AG04450 (cell line): ENCODE results near the gene NUDT8. TPM values are rescaled to one million over a fixed set of nuclear protein-coding genes. Genes with fewer than 3 reads are reported as not detected.

Experiments used
- CTCF ChIA-PET: fragments of 300-600, 350-600 bp; formaldehyde crosslinking; extraction: SDS; loops from one replicate; lab custom pipeline; 2022; ENCODE audit warnings: antibody characterized with exemption, inconsistent platforms; lab: Charles Lee
- POLR2A ChIA-PET: fragments of 350-600 bp; formaldehyde crosslinking; extraction: SDS; loops from one replicate; lab custom pipeline; 2021; ENCODE audit warnings: antibody characterized with exemption, inconsistent platforms; lab: Yijun Ruan, JAX
- DNase-seq: peaks from one replicate; pipeline ENCODE4 v3.0.0-alpha.2; 2011; ENCODE audit warnings: low read depth, low spot score
- H3K27ac ChIP-seq: one replicate; pipeline ENCODE4 v1.5.1; 2012; ENCODE audit warnings: low read depth, low read length, control low read depth
- H3K27me3 ChIP-seq: one replicate; pipeline ENCODE4 v1.6.0; 2012; ENCODE audit warnings: low read length; ENCODE audit not compliant: control insufficient read depth, insufficient read depth
- H3K4me3 ChIP-seq: 2 replicates; pipeline ENCODE4 v1.5.1; 2011; ENCODE audit warnings: mild to moderate bottlenecking, low read depth, low read length, control low read depth
- H3K9me3 ChIP-seq: 2 replicates; pipeline ENCODE4 v1.5.1; 2012; ENCODE audit warnings: low read length; ENCODE audit not compliant: control insufficient read depth, insufficient read depth
- CTCF ChIP-seq: IDR thresholded peaks from 2 replicates; pipeline ENCODE4 v1.5.1; 2011; ENCODE audit warnings: low read depth, low read length, control low read depth, inconsistent platforms
- polyA plus RNA-seq: library from polyadenylated mRNA; depleted of rRNA; stranded (reverse); fragments of >200 nt; gene quantifications from 2 replicates; pipeline ENCODE4 v1.2.3, GENCODE V29; 2011

The NUDT8 gene
- polyA plus RNA-seq, 1 experiment = 0.40 TPM

GRCh38 chr11:67647471-67647870 lies 17.7 kb upstream of the NUDT8 start:
- ChIA-PET POLR2A (no interaction called here), CTCF (interaction anchor here (1.4 to 1.5 kb wide), 2 partner anchors 17 to 33 kb away, joined by 3 to 4 read pairs; no protein-coding TSS in a partner anchor)
- H3K9me3 ChIP-seq = peaks cover 13% of the 10 kb centered on the region
- DNase-seq = no peak
- H3K27ac ChIP-seq = no peak overlapping the region
- H3K27me3 ChIP-seq = peaks cover 10% of the 10 kb centered on the region
- no peak overlapping the region for H3K4me3 ChIP-seq
- no peak for TF ChIP-seq CTCF

- H3K27ac ChIP-seq = no peak overlapping the region
- peaks cover 13% of the 10 kb centered on the region for H3K9me3 ChIP-seq
- ChIA-PET POLR2A (no interaction called here), CTCF (interaction anchor here (1.2 kb wide), 1 partner anchor 17 kb away, joined by 4 read pairs; the partner anchor contains the start of gene NUDT8)
- H3K27me3 ChIP-seq = peaks cover 10% of the 10 kb centered on the region
- no peak for DNase-seq
- no peak overlapping the region for H3K4me3 ChIP-seq
- TF ChIP-seq CTCF = no peak
Measured at GRCh38 chr11:67646535-67647336, 17.0 kb upstream of the NUDT8 start.

GRCh38 chr11:67645521-67646461 lies 16.1 kb upstream of the NUDT8 start:
- no peak overlapping the region for H3K4me3 ChIP-seq
- CTCF ChIA-PET = interaction anchor here (1.2 kb wide), 1 partner anchor 16 kb away, joined by 4 read pairs; the partner anchor contains the start of gene NUDT8
- TF ChIP-seq CTCF = no peak
- H3K27ac ChIP-seq = no peak overlapping the region
- H3K27me3 ChIP-seq = peaks cover 10% of the 10 kb centered on the region
- DNase-seq = no peak
- peaks cover 13% of the 10 kb centered on the region for H3K9me3 ChIP-seq
- POLR2A ChIA-PET = no interaction called here

- no peak for TF ChIP-seq CTCF
- no peak overlapping the region for H3K4me3 ChIP-seq
Measured at GRCh38 chr11:67644472-67645418, 15.0 kb upstream of the NUDT8 start.

More at GRCh38 chr11:67644472-67645418, 15.0 kb upstream of the NUDT8 start:
- ChIA-PET POLR2A (no interaction called here), CTCF (interaction anchor here (1.2 kb wide), 1 partner anchor 15 kb away, joined by 4 read pairs; the partner anchor contains the start of gene NUDT8)
- peaks cover 13% of the 10 kb centered on the region for H3K9me3 ChIP-seq
- DNase-seq = no peak
- no peak overlapping the region for H3K27ac ChIP-seq
- peaks cover 14% of the 10 kb centered on the region for H3K27me3 ChIP-seq
